Measurements from ENCODE around the gene OR4N2.
"Not testable (repeated sequence)": the region's sequence is repeated elsewhere in the genome, so short reads cannot be mapped to it uniquely, and the experiment has no call there.

Gene OR4N2

GRCh38 chr14:19787318-19787717 is 16.3 kb upstream of the OR4N2 start:
- H3K4me1 ChIP-seq (ENCODE audit: control insufficient read depth, insufficient read depth, low read depth, low read length); H3K18ac ChIP-seq (ENCODE audit: low read depth in 1 of 2, low read length in 2 of 2); H3K4ac ChIP-seq (ENCODE audit: low read depth in 1 of 2, low read length in 2 of 2); H3K23ac ChIP-seq (ENCODE audit: low read length in 2 of 2); H2BK5ac ChIP-seq (ENCODE audit: low read depth, low read length, poor library complexity, severe bottlenecking); H2BK120ac ChIP-seq (ENCODE audit: low read depth, low read length); H3K14ac ChIP-seq (ENCODE audit: low read length in 2 of 2); H3K9ac ChIP-seq (ENCODE audit: low read length); H2BK15ac ChIP-seq (ENCODE audit: low read depth, poor library complexity, severe bottlenecking); H3K4me3 ChIP-seq (ENCODE audit: insufficient read depth in 1 of 2, low read depth in 1 of 2, low read length in 2 of 2); H3K9me3 ChIP-seq (ENCODE audit: control insufficient read depth, low read length); H3K27me3 ChIP-seq (ENCODE audit: control insufficient read depth in 1 of 2, insufficient read depth in 1 of 2, low read length in 2 of 2); H2AK5ac ChIP-seq (ENCODE audit: low read length, severe bottlenecking); H4K8ac ChIP-seq (ENCODE audit: low read length); H3K27ac ChIP-seq (ENCODE audit: low read length, poor library complexity, severe bottlenecking); H4K91ac ChIP-seq (ENCODE audit: low read length); H2AFZ ChIP-seq (ENCODE audit: low read depth, low read length); H3K36me3 ChIP-seq (ENCODE audit: control insufficient read depth in 1 of 2, insufficient read depth in 2 of 2, low read depth in 1 of 2, low read length in 2 of 2); DNase-seq; H2BK12ac ChIP-seq (ENCODE audit: low read length in 2 of 2); H3K4me2 ChIP-seq (ENCODE audit: low read length, poor library complexity, severe bottlenecking); H3K79me1 ChIP-seq (replicated peaks; ENCODE audit: low read length, poor library complexity, severe bottlenecking): not testable (repeated sequence)
- 40% methylated on average over 3 of the region's 6 CpGs for WGBS

DNA sequence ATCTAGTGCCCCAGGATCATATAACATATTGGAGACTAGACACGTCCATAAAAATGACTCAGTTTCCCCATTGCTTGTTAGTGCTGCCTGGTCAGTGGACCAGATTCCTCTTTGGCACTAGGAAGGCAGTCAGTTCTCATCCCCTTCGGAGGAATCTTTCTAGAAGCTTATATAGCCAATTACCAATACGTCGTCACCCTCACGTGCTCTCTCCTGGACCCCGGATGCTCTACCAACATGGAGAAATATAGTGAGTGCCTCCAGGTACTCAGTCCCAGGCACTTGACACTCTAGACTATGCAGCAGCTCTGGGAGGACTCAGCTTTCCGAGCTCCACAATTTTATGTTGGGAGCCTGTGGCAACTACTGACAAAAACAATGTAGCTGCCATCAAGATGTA is 15.4 kb upstream of the OR4N2 start:
- not testable (repeated sequence) for H4K91ac ChIP-seq (ENCODE audit: low read length); H3K23ac ChIP-seq (ENCODE audit: low read length in 2 of 2); H3K9me3 ChIP-seq (ENCODE audit: control insufficient read depth, low read length); H3K36me3 ChIP-seq (ENCODE audit: control insufficient read depth in 1 of 2, insufficient read depth in 2 of 2, low read depth in 1 of 2, low read length in 2 of 2); H2AK5ac ChIP-seq (ENCODE audit: low read length, severe bottlenecking); H3K4me3 ChIP-seq (ENCODE audit: insufficient read depth in 1 of 2, low read depth in 1 of 2, low read length in 2 of 2); H3K79me1 ChIP-seq (replicated peaks; ENCODE audit: low read length, poor library complexity, severe bottlenecking); H3K27me3 ChIP-seq (ENCODE audit: control insufficient read depth in 1 of 2, insufficient read depth in 1 of 2, low read length in 2 of 2); H3K9ac ChIP-seq (ENCODE audit: low read length); H3K4me2 ChIP-seq (ENCODE audit: low read length, poor library complexity, severe bottlenecking); H2AFZ ChIP-seq (ENCODE audit: low read depth, low read length); H3K4me1 ChIP-seq (ENCODE audit: control insufficient read depth, insufficient read depth, low read depth, low read length); H4K8ac ChIP-seq (ENCODE audit: low read length); H2BK5ac ChIP-seq (ENCODE audit: low read depth, low read length, poor library complexity, severe bottlenecking); H3K27ac ChIP-seq (ENCODE audit: low read length, poor library complexity, severe bottlenecking); H2BK120ac ChIP-seq (ENCODE audit: low read depth, low read length); H3K4ac ChIP-seq (ENCODE audit: low read depth in 1 of 2, low read length in 2 of 2); H3K18ac ChIP-seq (ENCODE audit: low read depth in 1 of 2, low read length in 2 of 2); H3K14ac ChIP-seq (ENCODE audit: low read length in 2 of 2); DNase-seq; H2BK12ac ChIP-seq (ENCODE audit: low read length in 2 of 2); H2BK15ac ChIP-seq (ENCODE audit: low read depth, poor library complexity, severe bottlenecking)
- 54% methylated on average over 7 of the region's 7 CpGs for WGBS

- H3K4me3 ChIP-seq (ENCODE audit: insufficient read depth in 1 of 2, low read depth in 1 of 2, low read length in 2 of 2); H3K9ac ChIP-seq (ENCODE audit: low read length); H3K79me1 ChIP-seq (replicated peaks; ENCODE audit: low read length, poor library complexity, severe bottlenecking); H3K27ac ChIP-seq (ENCODE audit: low read length, poor library complexity, severe bottlenecking); H3K14ac ChIP-seq (ENCODE audit: low read length in 2 of 2); H2BK12ac ChIP-seq (ENCODE audit: low read length in 2 of 2); H4K91ac ChIP-seq (ENCODE audit: low read length); H3K27me3 ChIP-seq (ENCODE audit: control insufficient read depth in 1 of 2, insufficient read depth in 1 of 2, low read length in 2 of 2); H4K8ac ChIP-seq (ENCODE audit: low read length); H2BK15ac ChIP-seq (ENCODE audit: low read depth, poor library complexity, severe bottlenecking); DNase-seq; H3K23ac ChIP-seq (ENCODE audit: low read length in 2 of 2); H3K36me3 ChIP-seq (ENCODE audit: control insufficient read depth in 1 of 2, insufficient read depth in 2 of 2, low read depth in 1 of 2, low read length in 2 of 2); H3K9me3 ChIP-seq (ENCODE audit: control insufficient read depth, low read length); H3K4me1 ChIP-seq (ENCODE audit: control insufficient read depth, insufficient read depth, low read depth, low read length); H2AFZ ChIP-seq (ENCODE audit: low read depth, low read length); H2BK120ac ChIP-seq (ENCODE audit: low read depth, low read length); H3K4ac ChIP-seq (ENCODE audit: low read depth in 1 of 2, low read length in 2 of 2); H3K4me2 ChIP-seq (ENCODE audit: low read length, poor library complexity, severe bottlenecking); H2BK5ac ChIP-seq (ENCODE audit: low read depth, low read length, poor library complexity, severe bottlenecking); H2AK5ac ChIP-seq (ENCODE audit: low read length, severe bottlenecking); H3K18ac ChIP-seq (ENCODE audit: low read depth in 1 of 2, low read length in 2 of 2): not testable (repeated sequence)
- WGBS: 76% methylated on average over 10 of the region's 10 CpGs
Measured at GRCh38 chr14:19796520-19797108, 7.0 kb upstream of the OR4N2 start.

- Histone ChIP-seq H2BK12ac (ENCODE audit: low read length in 2 of 2) (no peak overlapping the region), H2AFZ (ENCODE audit: low read depth, low read length) (no peak overlapping the region), H3K36me3 (ENCODE audit: control insufficient read depth in 1 of 2, insufficient read depth in 2 of 2, low read depth in 1 of 2, low read length in 2 of 2) (no peaks in the 10 kb centered on the region), H4K8ac (ENCODE audit: low read length) (no peak overlapping the region), H3K23ac (ENCODE audit: low read length in 2 of 2) (no peak overlapping the region), H2BK15ac (ENCODE audit: low read depth, poor library complexity, severe bottlenecking) (no peak overlapping the region), H2AK5ac (ENCODE audit: low read length, severe bottlenecking) (no peak overlapping the region), H4K91ac (ENCODE audit: low read length) (no peak overlapping the region), H3K4me3 (ENCODE audit: insufficient read depth in 1 of 2, low read depth in 1 of 2, low read length in 2 of 2) (no peak overlapping the region), H3K14ac (ENCODE audit: low read length in 2 of 2) (no peak overlapping the region), H3K4me1 (ENCODE audit: control insufficient read depth, insufficient read depth, low read depth, low read length) (no peaks in the 10 kb centered on the region), H3K27ac (ENCODE audit: low read length, poor library complexity, severe bottlenecking) (no peak overlapping the region), H3K4ac (ENCODE audit: low read depth in 1 of 2, low read length in 2 of 2) (no peak overlapping the region), H2BK120ac (ENCODE audit: low read depth, low read length) (no peak overlapping the region), H3K27me3 (ENCODE audit: control insufficient read depth in 1 of 2, insufficient read depth in 1 of 2, low read length in 2 of 2) (no peaks in the 10 kb centered on the region), H3K9ac (ENCODE audit: low read length) (no peak overlapping the region), H3K9me3 (ENCODE audit: control insufficient read depth, low read length) (no peaks in the 10 kb centered on the region), H3K79me1 (replicated peaks; ENCODE audit: low read length, poor library complexity, severe bottlenecking) (no peaks in the 10 kb centered on the region), H2BK5ac (ENCODE audit: low read depth, low read length, poor library complexity, severe bottlenecking) (no peak overlapping the region), H3K18ac (ENCODE audit: low read depth in 1 of 2, low read length in 2 of 2) (no peak overlapping the region), H3K4me2 (ENCODE audit: low read length, poor library complexity, severe bottlenecking) (no peak overlapping the region)
- 67% methylated on average over 5 of the region's 5 CpGs for WGBS
- DNase-seq: no peak
Measured at GRCh38 chr14:19799880-19800279, 3.7 kb upstream of the OR4N2 start.

All from mesenchymal stem cell (in vitro differentiated cells and primary cell).